Stimulated activated CD4-positive, alpha-beta T cell treated with anti-CD3 and anti-CD28 coated beads, Interleukin-4, amount 100 ng/mL, for 4 hours (primary cell): ENCODE data around the gene FXYD1.

Experiments used
- DNase-seq, 2 experiments: peaks; one replicate each; pipeline ENCODE4 v3.0.0-alpha.2; 2020

Gene FXYD1

DNA sequence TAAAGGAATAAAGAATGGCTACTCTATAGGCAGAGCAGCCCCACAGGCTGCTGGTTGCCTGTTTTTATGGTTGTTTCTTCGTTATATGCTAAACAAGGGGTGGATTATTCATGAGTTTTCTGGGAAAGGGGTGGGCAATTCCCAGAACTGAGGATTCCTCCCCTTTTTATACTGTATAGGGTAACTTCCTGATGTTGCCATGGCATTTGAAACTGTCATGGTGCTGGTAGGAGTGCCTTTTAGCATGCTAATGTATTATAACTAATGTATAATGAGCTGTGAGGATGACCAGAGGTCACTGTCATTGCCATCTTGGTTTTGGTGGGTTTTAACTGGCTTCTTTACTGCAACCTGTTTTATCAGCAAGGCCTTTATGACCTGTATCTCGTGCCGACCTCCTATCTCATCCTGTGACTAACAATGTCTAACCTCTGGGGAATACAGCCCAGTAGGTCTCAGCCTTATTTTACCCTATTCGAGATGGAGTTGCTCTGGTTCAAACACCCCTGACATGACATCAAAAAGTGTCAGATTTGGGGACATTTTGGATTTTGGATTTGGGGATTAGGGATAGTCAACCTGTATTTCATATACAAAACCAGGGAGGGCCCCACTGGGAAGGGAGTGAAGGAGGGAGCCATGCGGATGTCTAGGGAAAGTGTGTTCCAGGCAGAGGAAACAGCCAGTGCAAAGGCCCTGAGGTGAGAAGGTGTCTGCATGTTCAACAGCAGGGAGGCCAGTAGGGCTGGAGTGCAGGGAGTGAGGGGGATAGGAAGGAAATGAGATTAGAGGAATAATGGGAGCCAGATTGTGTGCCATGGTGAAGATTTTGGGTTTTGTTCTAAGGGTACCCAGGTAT, 26.8 kb downstream of the FXYD1 start:
- DNase-seq, result no peak

DNA sequence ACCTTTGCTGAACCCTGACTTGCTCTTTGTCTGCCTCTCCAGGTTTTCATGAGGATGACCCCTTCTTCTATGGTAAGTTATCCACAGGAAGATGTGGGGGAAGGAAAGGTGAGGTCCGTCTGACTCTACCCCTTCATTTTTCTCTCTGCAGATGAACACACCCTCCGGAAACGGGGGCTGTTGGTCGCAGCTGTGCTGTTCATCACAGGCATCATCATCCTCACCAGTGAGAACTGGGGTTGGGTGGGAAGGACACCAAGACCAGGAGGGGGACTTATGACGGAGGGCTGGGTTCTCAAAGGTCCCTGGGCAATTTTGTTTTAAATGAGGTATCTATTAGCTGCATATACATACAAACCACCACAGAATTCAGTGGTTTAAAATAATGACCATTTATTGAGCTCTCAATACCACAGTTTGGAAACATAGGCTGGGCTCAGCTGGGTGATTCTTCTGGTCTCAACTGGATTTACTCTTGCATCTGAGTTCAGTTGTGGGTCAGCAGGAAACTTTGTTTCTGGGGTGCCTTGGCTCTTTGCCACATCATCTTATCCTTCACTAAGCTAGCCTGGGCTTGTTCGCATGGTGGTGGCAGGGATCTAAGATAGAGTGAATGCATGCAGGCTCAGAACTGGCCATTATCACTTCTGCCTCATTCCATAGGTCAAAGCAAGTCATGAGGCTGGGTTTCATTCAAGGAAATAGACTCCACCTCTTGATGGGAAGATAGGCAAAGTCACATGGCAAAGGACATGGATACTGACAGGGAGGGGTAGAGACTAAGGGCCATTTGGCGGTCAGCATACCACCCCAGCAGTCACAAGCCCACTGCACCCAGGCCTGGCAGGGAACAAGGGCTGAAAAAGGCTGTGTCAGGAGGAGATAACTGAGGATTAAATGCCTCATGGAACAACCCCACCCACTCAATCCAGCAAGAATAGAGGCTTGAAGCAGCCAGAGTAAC, 27.8 kb downstream of the FXYD1 start:
- DNase-seq, result no peak

DNA sequence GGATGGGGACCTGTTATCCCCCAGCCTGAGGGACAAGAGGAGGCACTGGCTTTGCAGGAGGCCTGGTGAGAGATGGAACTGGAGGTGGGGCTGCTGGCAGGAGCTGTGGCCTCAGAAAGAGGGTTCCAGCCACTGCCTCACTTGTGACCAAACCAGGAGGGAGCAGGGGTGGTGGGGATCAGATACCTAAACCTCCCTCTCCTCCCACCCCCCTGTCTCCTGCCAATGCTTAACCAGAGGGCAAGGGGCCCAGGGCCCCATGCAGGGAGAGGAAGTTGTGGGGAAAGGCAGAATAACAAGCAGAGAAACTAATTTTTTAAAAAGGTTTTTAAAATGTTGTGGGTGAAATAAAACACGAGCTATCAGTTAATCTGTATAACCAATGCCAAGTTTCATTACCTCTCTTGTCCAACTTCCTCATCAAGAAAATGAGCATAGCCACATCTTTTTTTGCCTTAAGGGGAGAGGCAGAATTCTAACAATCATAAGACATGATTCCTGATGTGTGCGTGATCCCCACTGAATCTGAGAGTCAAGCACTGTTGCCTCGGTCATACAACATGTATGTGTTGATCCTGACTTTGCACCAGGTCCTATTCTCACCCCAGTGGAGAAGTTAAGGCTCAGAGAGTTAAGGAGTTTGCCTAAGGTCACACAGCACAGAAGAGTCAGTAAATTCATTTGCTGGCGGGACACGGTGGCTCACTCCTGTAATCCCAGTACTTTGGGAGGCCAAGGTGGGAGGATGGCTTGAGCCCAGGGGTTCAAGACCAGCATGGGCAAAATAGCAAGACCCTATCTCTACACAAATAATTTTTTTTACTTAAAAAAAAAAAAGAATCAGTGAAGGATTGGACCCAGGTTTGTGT, 28.9 kb downstream of the FXYD1 start:
- DNase-seq, result no peak

DNA sequence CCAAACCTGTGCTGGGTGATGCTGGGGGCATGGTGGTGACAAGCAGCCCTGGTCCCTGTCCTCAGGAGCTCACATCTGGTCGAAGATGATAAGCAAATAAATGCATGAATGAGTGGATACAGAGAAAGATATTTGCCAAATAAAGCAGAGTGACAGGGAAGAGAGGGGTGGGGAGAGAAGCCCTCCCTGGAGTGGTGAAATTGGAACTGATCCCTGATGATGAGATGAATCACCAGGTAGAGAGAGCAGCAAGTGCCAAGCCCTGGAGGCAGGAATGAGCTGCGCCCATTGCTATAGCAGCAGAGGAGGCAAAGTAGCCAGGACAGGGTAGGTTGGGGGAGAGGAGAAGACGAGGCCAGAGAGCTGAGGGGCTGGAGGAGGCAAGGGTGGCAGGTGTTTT, 29.6 kb downstream of the FXYD1 start:
- no peak for DNase-seq

GRCh38 chr19:35169221-35169995, 30.8 kb downstream of the FXYD1 start:
- no peak for DNase-seq

DNA sequence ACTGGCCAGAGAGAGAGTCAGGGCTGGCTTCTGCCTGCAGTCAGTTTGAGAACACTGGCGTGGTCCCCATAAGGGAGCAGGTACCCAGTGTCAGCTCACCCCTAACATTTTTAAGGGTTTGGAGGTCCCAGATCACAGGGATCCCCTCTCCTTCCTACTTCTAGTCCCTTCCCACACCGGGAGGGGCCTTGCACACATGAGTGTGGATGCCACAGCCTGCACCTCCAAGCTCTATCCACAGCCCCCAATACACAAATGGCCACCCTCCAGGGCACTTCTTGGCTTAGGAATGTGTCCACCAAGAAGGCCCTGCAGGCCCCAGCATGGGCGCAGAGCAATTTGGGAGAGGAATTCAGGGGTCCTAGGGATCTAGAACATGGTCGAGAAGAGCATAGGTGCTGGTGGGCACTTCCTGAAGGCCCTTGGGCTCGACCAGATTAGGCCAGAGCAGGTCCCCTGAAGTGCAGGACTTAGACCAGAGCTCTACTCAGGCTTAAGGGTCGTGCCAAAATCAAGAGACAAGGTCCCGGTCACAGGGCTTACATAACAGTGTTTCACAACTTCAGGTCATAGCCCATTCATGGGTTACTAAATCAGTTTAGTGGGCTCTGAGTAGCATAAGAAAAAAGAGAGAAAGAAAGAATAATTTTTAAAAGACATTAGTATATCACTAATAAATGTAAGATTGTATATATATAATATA, 31.9 kb downstream of the FXYD1 start:
- no peak for DNase-seq

- no peak for DNase-seq
These were observed 33.1 kb downstream of the FXYD1 start for GRCh38 chr19:35171730-35172129.

DNA sequence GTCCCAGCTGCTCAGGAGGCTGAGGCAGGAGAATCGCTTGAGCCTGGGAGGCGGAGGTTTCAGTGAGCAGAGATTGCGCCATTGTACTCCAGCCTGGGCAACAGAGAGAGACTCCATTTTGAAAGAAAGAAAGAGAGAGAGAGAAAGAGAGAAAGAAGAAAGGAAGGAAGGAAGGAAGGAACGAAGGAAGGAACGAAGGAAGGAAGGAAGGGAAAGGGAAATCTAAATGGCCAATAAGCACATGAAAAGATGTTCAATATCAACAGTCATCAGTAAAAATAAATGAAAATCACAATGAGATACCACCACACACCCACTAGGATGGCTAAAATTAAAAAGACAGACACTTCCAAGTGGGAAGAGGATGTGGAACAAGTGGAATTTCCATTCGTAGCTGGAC, 35.6 kb downstream of the FXYD1 start:
- DNase-seq, result no peak

- DNase-seq, result no peak
These were observed 37.6 kb downstream of the FXYD1 start for GRCh38 chr19:35176181-35176570.

DNA sequence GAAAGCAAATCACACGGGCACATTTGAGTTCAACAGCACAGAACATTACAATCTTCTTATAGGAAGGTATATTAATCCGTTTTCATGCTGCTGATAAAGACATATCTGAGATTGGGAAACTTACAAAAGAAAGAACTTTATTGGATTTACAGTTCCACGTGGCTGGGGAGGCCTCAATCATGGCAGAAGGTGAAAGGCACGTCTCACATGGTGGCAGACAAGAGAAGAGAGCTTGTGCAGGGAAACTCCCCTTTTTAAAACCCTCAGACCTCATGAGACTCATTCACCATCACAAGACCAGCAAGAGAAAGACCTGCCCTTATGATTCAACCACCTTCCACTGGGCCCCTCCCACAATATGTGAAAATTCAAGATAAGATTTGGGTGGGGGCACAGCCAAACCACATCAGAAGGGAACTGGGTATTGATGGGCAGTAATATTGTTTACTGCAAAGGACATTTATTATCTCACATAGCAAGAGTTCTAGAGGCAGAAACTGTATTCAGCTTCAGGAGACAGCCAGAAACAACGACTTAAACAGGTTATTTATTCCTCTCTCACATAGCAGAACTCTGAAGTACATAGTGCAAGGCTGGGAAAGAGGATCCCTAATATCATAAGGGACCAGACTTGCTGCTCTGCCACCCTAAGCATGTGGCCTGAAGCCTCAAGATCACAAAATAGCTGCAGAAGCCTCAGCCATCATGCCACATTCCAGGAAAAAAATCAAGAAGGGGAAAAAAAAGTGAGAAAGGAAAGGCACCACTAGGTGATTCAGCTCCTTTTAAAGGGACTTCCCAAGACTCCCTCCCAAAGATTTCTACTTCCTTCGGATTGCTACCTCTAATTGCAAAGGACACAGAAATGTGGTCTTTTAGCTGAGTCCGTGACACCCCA, 39.0 kb downstream of the FXYD1 start:
- DNase-seq, result no peak

- no peak for DNase-seq
These were observed 40.1 kb downstream of the FXYD1 start for GRCh38 chr19:35178701-35179100.

- DNase-seq, result no peak
These were observed 41.2 kb downstream of the FXYD1 start for GRCh38 chr19:35179830-35180229.

DNA sequence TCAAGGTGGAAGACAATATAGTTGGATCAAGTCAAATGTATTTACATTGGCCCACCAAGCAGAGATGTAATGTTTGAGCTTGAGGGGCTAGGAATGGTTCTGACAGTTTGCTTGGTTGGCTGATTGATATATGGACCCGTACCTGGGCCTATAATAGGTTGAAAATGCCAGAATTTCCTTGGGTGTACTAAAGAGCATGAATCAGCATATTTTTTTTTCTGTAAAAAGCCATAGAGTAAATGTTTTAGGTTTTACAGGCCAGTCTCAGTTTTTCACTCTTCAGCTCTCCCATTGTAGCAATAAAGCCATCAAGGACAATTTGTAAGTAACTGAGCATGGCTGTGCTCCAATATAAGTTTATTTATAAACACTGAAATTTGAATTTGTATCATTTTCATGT, 42.8 kb downstream of the FXYD1 start:
- no peak for DNase-seq

DNA sequence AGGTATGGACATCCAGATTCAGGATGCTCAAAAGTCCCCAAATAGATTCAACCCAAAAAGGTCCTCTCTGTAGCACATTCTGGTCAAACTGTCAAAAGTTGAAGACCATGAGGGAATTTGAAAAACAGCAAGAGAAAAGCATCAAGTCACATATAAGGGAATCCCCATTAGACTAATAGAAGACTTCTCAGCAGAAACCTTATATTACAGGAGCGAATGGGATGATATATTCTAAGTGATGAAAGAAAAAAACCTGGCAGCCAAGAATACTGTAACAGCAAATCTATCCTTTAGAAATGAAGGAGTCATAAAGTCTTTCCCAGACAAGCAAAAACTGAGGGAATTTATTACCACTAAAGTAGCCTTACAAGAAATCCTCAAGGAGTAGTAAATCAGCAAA, 45.6 kb downstream of the FXYD1 start:
- DNase-seq, result no peak

DNA sequence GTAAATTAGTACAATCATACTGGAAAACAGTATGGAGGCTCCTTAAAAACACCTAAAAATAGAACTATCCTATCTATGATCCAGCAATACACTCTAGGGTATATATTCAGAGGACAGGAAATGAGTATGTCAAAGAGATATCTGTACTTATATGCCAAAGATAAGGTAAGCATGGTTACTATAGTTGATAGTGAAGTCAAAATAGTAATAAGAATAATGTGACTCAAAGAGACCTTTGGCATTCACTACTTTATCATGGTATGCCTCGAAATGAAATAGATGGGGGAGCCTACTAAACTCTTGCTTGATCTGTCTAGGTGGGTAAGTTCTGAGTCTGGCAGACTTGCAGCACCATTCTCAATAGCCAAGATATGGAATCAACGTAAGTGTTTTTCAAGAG, 46.3 kb downstream of the FXYD1 start:
- no peak for DNase-seq
